ENCODE results near the gene HIVEP3. TPM values are rescaled to one million over a fixed set of nuclear protein-coding genes. Genes with fewer than 3 reads are reported as not detected.

Gene HIVEP3
- total RNA-seq, 4 donors from 2014 or later: 5.3 to 17.3 (median 9.1) TPM

GRCh38 chr1:41494351-41495209, 424.1 kb downstream of the HIVEP3 start:
- TF ChIP-seq, protein P1, sequence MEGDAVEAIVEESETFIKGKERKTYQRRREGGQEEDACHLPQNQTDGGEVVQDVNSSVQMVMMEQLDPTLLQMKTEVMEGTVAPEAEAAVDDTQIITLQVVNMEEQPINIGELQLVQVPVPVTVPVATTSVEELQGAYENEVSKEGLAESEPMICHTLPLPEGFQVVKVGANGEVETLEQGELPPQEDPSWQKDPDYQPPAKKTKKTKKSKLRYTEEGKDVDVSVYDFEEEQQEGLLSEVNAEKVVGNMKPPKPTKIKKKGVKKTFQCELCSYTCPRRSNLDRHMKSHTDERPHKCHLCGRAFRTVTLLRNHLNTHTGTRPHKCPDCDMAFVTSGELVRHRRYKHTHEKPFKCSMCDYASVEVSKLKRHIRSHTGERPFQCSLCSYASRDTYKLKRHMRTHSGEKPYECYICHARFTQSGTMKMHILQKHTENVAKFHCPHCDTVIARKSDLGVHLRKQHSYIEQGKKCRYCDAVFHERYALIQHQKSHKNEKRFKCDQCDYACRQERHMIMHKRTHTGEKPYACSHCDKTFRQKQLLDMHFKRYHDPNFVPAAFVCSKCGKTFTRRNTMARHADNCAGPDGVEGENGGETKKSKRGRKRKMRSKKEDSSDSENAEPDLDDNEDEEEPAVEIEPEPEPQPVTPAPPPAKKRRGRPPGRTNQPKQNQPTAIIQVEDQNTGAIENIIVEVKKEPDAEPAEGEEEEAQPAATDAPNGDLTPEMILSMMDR (IDR thresholded peaks at IDR 0.05): no peak
- no peak for TF ChIP-seq POLR2A (IDR thresholded peaks at IDR 0.05)
- WGBS, 2 donors: 82 to 83% methylated on average over 14 to 16 of the region's 17 CpGs
- no peak for DNase-seq (ENCODE audit: low spot score in 2 of 2)
- intact Hi-C loops (cut with DNase I; ENCODE audit: low total_unique reads): no loop called here
- no peak overlapping the region for H3K4me3 ChIP-seq (ENCODE audit: low read depth, poor library complexity, severe bottlenecking)

DNA sequence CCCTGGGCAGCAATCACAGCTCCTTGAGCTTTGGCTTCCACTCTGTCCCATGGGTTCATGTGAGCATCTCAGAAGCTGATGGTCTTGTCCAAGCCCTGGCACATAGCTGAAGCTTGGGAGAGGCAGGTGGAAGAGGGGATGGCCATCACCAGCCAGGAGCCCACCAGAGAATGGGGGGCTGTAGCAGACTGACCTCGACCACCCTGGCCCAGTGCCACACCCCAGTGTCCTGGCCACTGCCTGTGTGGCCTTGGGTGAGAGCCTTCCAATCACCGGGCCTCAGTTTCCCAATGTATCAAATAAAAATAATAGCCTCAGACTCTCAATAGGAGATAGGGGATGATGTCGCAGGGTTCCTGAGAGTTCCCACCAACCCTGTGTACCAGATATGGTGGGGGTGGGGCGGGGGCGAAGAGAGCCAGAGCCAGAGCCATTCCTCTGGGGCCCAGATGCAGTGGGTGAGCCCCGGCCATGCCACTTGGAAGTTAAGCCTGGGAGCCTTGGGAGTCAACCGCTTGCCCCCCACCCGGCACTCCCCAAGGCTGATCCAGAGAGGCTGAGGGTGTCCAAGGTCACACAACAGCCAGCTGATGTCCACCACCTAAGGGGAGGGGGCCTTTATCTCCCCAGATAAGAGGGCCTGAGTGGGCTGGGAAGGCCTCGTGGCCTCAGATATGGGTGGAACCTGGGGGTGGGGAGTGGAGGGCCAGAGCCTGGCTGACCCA, 424.9 kb downstream of the HIVEP3 start:
- intact Hi-C loops (cut with DNase I; ENCODE audit: low total_unique reads): no loop called here
- TF ChIP-seq POLR2A (IDR thresholded peaks at IDR 0.05): no peak
- TF ChIP-seq, protein P1 (IDR thresholded peaks at IDR 0.05): no peak
- WGBS, 2 donors: 95 to 97% methylated on average over 5 to 9 of the region's 9 CpGs

GRCh38 chr1:41493117-41493536, 425.6 kb downstream of the HIVEP3 start:
- TF ChIP-seq, protein P1 (IDR thresholded peaks at IDR 0.05): no peak
- TF ChIP-seq POLR2A (IDR thresholded peaks at IDR 0.05): no peak
- WGBS, 2 donors: 75 to 91% methylated on average over 5 of the region's 5 CpGs
- no peak for DNase-seq (ENCODE audit: low spot score in 2 of 2)

More for the DNA sequence above, 424.9 kb downstream of the HIVEP3 start:
- no peak overlapping the region for H3K4me3 ChIP-seq (ENCODE audit: low read depth, poor library complexity, severe bottlenecking)
- DNase-seq (ENCODE audit: low spot score in 2 of 2): no peak

DNA sequence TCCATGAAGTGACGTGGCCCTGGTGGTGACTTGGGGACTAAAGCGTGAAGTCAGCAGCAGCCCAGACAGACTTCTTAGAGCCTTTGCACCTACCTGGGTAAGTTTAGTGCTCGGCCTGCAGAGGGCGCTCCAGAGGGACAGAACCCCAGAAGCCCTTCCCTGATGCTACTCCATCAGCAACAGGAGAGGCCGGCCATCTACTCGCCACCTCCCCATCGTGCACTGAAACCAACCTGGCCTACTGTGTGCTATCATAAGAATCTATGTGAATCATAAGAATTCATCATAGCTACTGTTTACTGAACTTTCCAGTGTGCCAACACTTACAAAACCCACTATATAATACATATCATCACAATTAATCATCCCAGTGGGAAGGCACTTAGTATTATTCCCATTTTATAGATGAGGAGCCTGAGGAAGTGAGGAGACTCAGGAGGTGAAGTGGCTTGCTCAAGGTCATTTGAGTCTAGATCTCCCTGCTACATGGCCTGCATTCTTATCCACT, 426.3 kb downstream of the HIVEP3 start:
- intact Hi-C loops (cut with DNase I; ENCODE audit: low total_unique reads): no loop called here
- WGBS, 2 donors: 86 to 92% methylated on average over 7 of the region's 7 CpGs
- no peak overlapping the region for H3K4me3 ChIP-seq (ENCODE audit: low read depth, poor library complexity, severe bottlenecking)
- DNase-seq (ENCODE audit: low spot score in 2 of 2): no peak
- TF ChIP-seq, protein P1 (IDR thresholded peaks at IDR 0.05): no peak
- no peak for TF ChIP-seq POLR2A (IDR thresholded peaks at IDR 0.05)

More at GRCh38 chr1:41493117-41493536, 425.6 kb downstream of the HIVEP3 start:
- no peak overlapping the region for H3K4me3 ChIP-seq (ENCODE audit: low read depth, poor library complexity, severe bottlenecking)
- intact Hi-C loops (cut with DNase I; ENCODE audit: low total_unique reads): no loop called here

DNA sequence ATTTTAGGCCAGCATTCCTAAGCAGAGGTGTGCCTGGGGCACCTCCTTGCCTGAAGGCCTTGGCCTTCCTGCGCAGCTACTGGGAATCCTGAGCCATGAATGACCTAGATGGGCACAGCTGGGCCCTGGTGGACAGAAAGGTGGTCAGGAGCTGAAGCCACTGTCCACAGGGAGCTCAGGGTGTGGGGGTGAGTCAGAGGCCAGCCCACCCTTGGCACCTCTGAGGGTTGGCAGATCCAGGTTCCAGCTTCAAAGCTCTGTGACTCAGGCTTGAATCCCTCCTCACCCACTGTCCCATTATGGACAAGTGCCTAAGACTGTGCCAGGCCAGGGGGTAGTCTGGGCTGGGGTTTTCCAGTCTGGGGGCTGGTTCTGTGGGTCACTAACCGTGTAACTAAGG, 427.8 kb downstream of the HIVEP3 start:
- intact Hi-C loops (cut with DNase I; ENCODE audit: low total_unique reads): no loop called here
- 64 to 84% methylated on average over 2 of the region's 2 CpGs for WGBS, 2 donors
- no peak overlapping the region for H3K4me3 ChIP-seq (ENCODE audit: low read depth, poor library complexity, severe bottlenecking)
- no peak for DNase-seq (ENCODE audit: low spot score in 2 of 2)
- no peak for TF ChIP-seq POLR2A (IDR thresholded peaks at IDR 0.05)
- TF ChIP-seq, protein P1 (IDR thresholded peaks at IDR 0.05): no peak

All from lower leg skin (tissue), 4 donors.